Measurements from ENCODE around the gene MAGEH1.

The MAGEH1 gene

GRCh38 chrX:55490974-55491373 lies 39.0 kb downstream of the MAGEH1 start:
- no peak for DNase-seq (ENCODE audit: low read depth)

All from GM04503 (cell line).